Stimulated activated CD8-positive, alpha-beta memory T cell treated with anti-CD3 and anti-CD28 coated beads, Interleukin-15, amount 100 ng/mL, for 1 hour (primary cell): ENCODE data around the gene CACNA1D.

ENCODE experiments used
- DNase-seq: peaks from one replicate; pipeline ENCODE4 v3.0.0-alpha.2; 2020; ENCODE audit warnings: low read depth

CACNA1D gene

DNA sequence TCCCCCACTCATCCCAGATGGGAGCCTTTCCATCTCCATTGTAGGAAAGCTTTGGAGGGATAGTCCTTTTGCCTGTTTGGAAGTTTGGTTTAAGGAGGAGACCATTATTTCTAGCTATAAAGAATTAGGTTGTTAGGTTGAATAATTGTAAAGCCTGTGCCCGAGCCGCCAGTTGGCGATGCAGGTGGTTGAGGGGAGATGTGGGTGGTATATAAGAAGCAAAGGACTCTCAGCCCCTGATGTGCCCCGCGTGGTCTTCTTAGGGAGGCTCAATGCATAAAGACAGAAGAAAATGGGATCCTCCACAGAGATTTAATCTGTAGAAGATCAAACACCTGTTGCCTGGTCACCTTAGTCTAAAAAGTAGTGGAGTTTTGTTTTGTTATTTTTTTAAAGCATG lies 296.1 kb downstream of the CACNA1D start:
- DNase-seq: no peak

DNA sequence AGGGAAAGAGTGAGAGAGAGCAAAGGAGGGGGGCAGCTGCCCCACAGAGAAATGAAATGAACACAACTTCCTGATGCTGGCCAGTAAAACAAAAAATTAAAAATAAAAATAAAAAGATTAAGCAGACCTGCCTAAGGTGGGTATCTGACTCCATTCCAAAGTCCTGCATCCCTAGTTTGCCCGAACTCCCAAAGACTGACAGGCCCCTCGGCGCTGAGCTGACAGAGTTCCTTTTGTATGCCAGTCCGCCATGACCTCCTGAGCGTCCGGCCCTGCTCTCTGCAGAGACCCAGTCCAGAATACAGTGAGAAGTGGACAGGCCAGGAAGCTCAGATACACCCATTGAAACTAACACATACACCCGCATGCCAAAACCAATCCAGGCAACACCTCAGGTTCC lies 296.9 kb downstream of the CACNA1D start:
- DNase-seq: no peak

DNA sequence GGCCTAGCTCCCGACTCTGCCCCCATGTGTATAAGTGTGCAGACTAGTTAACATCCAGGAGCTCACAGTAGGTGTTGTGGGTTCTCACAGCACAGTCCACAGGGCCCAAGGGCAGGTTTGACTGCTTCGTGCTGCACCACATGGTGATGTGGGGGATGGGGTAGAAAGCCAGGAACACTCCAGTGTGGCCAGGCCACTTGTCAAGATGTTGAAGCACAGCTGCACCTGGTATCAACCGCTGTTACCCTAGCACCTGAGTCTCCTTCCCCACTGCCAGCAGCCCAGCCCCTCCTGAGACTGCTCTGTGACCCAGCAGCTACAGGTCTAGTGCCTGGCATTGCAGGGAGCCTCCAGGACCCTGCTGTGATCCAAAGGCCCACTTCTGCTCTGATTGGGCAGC lies 298.5 kb downstream of the CACNA1D start:
- DNase-seq: no peak

DNA sequence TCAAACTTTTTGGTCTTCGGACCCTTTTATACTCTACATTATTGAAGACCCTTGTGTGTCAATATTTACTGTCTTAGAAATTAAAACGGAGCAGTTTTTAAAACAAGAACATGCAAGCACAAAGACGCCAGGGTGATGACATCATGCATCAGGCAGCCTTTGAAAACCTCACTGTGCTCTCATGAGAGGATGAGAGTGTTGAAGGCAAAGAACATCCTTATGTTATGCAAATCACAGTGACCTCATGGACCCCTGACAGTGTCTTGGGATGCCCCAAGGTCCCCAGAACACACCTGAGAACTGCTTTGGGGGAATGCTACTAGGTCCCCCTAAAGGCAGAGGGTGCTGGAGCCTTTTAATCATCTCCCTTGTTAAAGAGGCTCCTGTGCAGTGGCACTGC lies 300.2 kb downstream of the CACNA1D start:
- no peak for DNase-seq

DNA sequence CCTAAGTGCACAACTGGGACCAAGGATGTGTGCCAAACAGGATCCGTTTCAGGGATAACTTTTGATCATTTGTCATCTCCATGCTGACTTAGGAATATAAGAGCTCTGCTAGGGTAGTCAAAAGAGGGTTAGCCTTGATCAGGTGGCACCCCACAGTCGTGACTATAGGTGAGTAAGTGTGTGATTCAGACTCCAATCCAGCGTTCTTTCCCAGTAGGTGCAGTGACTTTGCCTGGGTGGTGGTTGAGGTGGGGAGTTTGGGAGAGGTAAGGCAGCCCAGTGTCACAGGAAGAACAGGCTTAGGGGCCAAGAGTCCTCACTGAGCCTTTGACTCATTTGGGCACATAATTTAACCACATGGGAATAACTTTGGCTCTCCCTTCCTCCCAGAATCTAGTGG lies 300.8 kb downstream of the CACNA1D start:
- DNase-seq: no peak

DNA sequence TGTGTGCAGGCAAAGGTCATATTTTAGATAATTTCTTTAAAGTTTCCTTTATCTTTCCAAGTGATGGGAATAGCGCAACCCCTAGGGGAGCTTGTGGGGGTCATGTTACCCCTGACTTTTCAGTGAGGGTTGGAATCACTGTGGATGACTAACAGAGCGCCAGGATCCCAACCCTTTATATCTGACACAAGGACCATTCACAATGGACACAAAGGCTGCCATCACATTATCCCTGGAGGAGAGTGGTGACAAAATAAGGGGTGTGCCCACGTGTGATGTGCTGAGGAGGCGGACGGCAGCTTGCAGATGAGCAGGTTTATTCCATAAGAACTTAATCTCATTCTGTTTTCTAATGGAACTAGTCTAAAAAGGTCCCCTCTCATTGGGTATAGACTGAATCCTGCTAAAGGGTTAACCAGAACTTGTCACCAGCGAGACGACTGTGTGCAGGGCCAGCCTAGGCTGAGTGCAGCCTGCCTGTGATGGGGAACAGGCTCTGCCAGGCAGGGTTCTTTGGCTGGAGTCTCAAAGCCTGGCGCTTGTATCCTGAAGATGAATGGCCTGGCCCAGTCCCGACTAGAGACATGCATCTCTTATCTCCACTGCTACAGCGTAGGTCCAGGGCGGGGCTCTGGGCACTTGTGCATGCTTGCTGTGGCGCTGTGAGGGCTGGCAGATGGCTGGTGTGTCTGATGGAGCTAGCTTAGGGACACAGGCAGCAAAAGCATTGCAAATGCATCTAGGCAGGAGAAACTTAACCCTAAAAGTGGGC lies 301.6 kb downstream of the CACNA1D start:
- DNase-seq: no peak

DNA sequence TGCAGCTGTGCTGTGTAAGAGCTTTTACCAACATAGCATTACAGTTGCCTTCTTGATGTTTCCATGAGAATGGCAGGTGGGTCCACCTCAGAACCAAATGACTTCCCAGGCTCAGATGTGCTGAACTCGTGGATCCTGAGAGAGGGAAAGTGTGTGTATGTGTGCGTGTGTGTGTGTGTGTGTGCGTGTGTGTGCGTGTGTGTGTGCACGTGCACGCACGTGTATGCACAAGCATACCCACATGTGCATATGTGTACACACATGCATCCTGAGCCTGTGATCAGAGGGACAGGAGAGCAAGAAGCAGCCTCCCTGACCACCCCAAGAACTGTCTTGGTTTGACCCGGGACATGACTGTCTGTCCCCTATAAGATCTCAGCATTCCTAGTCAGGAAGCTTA lies 303.7 kb downstream of the CACNA1D start:
- DNase-seq: no peak

DNA sequence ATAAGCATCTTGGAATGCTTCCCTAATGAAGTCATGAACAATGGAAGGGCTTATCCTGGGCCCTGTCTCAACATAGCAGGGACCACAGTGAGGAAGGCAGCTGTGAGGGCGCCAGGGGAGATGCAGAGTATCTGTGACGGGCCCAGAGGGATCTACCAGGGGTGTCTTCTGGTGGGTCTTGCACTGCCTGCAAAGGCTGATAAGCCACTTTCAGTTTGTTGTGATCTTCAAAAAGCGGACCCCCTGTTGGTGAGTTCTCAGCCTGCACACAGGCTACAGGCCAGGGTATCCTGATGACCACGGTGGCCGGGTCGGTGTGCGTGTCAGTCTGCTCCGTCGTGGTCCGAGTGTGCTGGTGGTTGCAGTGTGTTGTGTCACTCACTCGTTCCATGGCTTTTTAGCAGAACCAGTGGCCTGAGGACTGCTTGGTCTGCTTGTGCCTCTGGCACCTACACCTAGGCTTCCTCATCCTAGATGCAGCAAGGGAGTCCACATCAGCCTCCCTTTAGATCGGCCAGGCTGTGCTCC lies 305.0 kb downstream of the CACNA1D start:
- DNase-seq: no peak

DNA sequence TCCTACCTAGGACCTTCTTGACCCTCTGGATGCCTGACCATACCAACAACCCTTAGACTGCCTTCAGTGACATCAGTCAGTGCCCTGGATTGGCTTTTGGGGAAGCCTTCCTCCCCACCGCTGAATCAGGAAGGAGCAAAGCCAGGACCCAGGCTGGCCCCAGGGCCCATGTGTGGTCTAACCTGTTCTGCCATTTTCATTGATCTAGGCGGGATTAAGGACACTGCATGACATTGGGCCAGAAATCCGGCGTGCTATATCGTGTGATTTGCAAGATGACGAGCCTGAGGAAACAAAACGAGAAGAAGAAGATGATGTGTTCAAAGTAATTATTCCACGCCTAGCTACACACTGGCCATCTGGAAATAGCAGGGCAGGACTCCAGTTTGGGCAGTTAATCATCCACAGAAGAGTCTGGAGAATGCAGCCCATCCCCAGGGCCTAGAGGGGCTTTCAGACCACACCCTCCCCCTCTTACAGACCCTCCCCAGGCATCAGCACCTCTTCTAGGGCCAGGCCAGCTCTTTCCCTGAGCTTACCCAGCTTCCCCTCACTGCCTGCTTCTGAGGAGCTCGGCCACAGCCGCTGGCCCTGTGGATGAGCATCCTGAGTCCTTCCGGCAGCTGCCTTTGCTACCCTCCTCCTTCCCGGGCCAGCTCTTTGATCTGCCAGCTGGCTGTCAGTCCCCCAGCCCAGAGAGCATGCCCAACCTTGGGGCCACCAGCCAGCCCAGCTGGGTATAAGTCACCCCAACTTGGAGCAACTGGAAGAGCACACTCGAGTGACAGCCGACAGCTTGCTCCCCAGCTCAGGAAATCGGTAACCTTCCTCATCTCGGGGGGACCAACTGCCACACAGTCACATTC lies 305.9 kb downstream of the CACNA1D start:
- no peak for DNase-seq

DNA sequence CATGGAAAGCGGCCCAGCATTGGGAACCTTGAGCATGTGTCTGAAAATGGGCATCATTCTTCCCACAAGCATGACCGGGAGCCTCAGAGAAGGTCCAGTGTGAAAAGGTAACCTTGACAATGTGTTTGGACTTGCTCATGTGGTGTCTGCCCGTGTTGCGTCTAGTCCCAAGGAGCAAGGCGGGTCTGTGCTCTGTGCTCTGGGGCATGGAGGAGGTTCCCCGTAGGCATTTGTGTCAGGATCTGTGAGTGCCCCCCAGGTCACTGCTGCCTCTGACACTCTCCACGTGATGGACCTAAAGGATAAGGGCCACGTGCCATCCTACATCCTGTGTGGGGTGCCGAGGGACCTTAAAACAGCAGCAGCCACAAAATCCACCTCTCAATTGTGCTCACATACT lies 306.9 kb downstream of the CACNA1D start:
- DNase-seq: no peak

DNA sequence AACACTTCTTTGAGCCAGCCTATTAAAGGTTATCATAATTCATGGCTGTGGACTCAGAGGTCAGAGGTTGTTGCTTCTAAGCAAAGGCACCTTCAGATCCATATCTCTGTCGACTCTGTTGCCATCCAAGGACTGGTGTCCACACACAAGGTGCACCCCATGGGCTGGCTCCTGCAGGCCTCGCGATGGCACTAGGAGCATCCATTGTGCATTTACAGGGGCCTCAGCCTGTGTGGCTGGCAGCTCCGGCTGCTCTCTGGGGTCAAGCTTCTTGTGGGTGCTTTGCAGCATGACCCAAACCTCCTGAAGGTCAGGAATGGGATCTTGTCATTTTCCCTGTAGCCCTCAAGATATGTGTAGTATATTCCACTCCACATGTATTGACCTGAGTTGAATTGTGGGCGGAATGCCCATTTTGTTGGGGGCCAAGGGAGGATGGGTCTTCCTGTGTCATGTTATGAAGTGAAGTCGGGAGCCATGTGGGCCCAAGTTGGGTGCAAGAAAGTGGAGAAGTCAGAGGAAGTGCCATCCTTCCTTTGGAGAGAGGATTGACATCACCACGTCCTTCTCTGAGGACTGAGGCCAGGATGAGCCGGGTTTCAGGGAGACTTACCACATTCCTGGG lies 308.0 kb downstream of the CACNA1D start:
- DNase-seq: no peak

DNA sequence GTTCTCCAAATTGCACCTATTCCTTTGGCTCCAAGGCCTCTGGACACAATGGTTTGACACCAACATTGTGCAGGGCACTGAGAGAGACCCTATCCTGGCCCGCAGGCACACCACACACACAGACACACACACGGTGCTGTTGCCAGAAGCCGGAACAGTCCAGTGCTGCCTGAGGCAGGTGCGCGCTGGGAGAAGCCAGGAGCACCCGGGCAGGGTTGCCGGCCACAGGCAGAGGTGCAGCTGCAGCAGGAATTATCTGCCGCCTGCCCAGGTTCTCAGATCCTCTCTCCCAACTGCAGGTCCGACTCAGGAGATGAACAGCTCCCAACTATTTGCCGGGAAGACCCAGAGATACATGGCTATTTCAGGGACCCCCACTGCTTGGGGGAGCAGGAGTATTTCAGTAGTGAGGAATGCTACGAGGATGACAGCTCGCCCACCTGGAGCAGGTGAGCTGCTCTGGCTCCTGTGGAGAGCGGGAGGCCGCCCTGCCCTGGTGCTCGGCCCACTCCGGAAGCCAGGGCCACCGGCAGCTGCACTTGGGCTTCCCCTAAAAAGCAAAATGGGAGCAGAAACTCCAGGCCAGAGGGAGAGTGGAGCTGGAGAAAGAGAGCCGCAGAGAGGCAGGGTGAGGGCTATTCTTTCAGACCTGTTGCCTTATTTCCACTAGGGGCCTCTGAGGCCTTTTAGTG lies 308.9 kb downstream of the CACNA1D start:
- DNase-seq: no peak

DNA sequence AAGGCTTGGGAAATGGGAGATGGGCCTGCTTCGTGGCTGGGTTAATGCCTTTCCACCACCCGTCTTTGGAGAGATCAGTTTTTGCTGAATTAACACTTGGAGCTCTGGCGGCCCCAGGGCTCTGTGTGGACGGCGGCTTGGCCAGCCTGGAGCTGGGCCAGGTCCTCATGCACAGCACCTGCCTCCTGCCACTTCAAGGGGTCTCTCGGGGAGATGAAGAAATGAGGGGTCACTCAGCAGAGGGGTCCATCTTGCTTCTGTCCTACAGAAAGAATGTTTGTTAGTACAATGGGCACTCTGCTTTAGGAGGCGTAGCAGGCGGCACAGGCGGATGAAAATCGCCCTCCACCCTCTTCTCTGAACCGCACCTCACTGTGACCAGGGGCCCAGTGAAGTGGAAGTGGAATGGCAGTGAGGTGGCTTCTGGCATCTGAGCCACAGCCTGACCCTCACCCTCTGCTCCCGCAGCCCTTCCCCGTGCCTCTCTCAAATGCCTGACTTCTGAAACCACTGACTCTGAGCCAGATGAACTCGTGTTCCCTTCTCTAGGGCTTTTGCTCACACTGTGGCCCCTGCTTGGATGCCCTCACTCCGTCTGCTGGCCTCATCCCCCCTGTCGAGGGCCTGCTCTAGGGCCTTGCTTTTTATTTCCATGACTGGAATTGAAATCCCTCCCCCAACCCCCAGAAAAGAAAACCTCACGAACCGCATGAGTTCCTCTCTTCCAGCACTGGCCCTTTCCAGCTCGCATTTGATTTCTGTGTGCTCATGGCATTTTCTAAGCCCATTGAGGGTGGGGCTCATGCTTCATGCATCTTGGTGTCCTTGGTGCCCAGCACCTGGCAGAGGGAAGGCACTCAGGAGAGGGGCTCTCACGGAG lies 309.6 kb downstream of the CACNA1D start:
- DNase-seq: no peak

DNA sequence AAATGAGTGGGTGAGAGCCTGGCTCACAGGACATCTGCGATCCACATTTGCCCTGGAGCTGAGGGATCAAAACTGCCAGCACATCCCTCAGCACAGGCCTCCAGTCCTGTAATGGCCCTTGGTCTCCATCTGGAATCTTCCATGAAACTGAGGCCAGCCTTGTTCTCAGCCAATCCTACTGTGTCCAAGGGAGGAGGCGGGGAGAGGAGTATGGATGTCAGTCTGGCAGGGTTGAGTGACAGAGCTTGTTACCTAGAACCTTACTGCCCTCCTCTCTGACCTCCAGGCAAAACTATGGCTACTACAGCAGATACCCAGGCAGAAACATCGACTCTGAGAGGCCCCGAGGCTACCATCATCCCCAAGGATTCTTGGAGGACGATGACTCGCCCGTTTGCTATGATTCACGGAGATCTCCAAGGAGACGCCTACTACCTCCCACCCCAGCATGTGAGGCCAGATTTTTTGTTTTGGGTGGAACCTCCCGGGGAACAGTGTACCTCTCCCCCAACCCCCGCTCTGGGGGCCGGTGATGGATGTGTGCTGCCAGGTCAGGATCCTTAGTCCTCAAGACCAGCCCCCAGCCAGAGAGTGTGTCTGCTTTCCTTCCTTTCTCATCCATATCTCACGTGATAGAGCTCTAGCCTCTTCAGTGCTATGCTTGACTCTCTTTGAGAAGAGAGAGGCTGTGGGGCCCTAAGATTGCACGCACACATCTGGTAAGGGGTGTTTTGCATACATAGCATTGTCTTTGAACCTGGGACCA lies 310.5 kb downstream of the CACNA1D start:
- DNase-seq: no peak

DNA sequence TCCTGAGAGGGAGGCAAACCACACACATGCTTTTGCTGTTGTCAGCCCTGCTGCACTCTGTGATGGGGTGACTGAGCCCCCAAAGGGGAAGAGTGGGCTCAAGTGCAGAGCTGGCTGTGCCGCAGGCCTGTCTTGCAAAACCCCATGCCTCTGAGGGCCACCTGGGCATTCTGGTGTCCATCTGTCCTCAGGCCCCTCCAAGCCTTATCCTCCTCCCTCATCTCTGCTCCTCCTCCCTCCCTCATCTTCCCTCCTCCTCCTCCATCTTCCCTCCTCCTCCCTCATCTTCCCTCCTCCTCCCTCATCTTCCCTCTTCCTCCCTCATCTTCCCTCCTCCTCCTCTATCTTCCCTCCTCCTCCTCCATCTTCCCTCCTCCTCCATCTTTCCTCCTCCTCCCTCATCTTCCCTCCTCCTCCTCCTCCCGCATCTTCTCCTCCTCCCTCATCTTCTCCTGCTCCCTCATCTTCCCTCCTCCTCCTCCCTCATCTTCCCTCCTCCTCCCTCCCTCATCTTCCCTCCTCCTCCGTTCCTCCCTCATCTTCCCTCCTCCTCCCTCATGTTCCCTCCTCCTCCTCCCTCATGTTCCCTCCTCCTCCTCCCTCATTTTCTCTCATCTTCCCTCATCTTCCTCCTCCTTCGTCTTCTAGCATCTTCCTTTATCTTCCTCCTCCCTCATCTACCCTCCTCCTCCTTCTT lies 311.2 kb downstream of the CACNA1D start:
- DNase-seq: no peak

DNA sequence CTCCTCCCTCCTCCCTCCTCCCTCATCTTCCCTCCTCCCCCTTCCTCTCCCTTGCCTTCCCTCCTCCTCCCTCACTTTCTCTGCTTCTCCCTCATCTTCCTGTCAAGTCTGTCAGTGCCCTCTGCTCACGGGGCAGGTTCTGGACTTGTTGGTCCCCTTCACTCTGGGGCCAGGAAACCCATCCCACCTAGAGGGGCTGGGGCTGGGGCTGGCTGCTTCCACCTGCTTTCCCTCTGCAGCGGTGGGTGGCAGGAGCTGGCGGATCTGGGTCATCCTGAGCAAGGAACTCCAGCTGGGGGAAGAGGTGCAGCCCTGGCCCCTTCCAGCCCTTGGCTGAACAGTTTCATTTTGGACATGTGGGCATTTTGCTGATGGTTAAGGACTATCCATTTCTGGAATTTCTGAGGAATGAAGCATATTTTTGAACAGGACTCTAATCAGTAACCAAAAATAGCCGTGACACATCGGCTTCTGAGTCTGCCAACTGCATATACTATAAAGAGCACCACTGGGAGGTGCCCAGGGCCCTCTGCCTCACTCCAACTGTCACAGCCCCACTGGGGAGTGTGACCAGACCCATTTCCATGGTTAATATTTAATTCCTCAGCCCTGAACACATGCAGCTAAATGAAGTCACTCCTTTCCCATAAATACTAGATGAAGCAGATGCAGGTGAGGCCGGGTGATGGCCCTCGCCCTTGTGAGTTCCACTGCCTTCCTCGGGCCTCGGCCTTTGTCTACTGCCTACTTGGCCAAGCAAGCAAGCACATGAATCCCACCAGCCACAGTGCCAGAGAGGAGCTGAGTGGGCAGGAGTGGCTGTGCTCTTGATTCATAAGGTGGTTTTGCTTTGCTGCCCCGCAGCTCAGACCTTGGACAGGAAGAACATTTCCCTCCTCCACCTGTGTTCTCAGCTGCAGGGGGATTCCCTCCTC lies 312.0 kb downstream of the CACNA1D start:
- no peak for DNase-seq

DNA sequence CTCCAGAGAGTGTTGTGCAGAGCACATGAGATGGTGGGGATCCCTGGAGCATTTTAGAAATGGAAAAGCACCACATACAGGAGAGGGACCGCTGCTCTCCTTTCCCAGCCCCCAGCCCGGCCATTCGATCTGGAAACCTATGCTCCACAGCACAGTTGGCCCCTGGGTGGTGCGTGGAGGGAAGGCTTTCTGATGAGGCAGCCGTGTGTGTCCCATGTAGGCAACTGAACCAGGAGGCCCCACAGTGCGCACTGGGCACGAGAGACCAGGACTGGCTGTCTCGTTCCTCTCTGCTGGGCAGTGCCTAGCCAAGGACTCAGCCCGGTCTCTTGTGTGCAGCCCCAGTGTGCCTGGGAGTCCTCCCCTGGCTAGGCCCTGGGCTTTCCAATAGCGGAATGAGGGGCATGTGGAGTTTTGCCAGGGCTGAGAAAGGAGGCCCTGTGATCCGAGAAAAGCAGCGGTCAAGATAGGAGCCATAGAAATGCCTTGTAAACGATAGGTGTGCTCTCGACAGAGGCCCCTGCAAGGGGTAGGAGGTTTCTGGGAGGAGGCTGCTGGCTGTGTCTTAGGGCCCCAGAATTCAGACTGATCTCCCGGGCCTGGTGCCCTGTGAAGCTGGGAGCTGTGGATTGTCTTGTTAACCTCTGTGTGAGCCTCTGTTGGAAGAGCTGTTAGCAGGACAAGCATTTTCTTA lies 312.9 kb downstream of the CACNA1D start:
- DNase-seq: no peak

DNA sequence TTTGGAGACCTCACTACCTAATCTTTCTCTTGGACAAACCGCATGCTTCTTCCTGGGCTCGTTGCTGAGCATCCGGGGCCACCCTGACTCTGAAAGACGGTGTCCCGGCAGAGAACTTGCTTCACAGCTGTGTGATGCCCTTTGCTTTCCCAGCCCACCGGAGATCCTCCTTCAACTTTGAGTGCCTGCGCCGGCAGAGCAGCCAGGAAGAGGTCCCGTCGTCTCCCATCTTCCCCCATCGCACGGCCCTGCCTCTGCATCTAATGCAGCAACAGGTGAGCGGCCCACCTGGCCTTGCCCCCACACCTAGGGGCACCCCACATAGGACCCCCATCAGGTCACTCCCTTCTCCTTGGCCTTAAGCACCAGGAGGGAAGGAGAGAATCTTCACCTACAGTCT lies 314.1 kb downstream of the CACNA1D start:
- DNase-seq: no peak
